ENCODE data around the gene C1orf159.
"Not testable (repeated sequence)": the region's sequence is repeated elsewhere in the genome, so short reads cannot be mapped to it uniquely, and the experiment has no call there.

The C1orf159 gene

GRCh38 chr1:1081311-1082238, 34.3 kb downstream of the C1orf159 start:
- DNase-seq (ENCODE audit: low read depth in 3 of 3), result no peak

- no peak for DNase-seq (ENCODE audit: low read depth in 3 of 3)
Observed at GRCh38 chr1:1080951-1081310, 35.0 kb downstream of the C1orf159 start.

DNA sequence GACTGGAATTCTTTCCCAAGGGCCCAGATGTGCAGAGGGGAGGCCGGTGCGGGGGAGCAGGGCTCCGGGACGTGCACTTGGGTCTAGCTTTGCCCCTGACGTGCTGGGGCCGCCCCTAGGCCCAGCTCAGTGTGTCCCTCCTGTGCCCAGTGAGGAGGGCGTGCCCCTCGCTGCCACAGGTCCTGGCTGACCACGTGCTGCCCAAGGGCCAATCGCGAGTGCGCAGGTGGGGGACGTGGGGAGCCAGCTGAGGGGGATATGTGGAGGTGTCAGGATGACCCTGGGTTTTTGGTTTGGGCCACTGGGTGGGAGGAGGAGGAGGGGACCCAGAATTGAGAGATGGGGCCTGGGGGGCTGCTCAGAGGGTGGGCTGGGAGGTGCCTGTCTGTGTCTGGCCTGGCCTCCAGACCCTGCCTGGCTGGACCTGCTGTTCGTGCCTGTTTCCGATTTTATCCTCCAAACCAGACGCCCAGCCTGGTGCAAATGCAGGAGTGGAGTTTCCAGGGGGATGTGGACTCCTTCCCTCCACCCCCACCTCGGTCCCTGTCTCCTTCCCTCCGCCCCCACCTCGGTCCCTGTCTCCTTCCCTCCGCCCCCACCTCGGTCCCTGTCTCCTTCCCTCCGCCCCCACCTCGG, 35.6 kb downstream of the C1orf159 start:
- DNase-seq (ENCODE audit: low read depth in 3 of 3), result no peak

- DNase-seq (ENCODE audit: low read depth in 3 of 3), result no peak
Observed at GRCh38 chr1:1079408-1080121, 36.3 kb downstream of the C1orf159 start.

- not testable (repeated sequence) for DNase-seq (ENCODE audit: low read depth in 3 of 3)
Observed at GRCh38 chr1:1077396-1077795, 38.5 kb downstream of the C1orf159 start.

DNA sequence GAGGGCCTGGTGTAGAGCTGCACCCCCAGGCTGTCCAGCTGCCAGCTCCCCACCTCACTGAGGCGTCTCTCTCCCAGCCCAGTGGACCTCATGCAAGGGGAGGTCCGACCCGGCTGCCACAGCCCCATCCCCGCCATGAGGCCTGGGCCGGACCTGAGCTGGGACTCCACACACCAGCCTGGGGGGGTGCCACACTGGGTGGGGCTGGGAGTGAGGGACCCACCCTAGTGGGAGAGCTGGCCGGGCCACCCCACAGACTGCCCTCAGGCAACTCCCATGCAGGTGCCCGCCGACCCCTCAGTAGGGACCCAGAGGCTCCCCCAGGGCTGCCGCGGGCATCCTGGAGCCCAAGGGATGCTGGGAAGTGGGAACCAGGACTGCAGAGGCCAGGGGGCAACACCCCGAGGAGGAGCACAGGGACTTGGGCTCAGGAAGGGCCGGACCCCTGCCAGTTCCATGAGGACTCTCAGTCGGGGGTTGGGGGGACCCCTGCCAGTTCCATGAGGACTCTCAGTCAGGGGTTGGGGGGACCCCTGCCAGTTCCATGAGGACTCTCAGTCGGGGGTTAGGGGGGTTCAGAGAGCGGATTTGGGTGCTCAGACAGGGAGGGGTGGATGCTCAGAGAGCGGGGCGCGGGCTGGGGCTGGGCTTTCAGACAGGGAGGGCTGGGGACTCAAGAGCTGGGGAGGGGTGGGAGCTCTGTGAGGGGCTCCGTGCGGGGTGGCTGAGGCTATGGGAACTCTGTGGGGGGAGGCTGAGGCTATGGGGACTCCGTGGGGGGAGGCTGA, 40.5 kb downstream of the C1orf159 start:
- no peak for DNase-seq (ENCODE audit: low read depth in 3 of 3)

DNA sequence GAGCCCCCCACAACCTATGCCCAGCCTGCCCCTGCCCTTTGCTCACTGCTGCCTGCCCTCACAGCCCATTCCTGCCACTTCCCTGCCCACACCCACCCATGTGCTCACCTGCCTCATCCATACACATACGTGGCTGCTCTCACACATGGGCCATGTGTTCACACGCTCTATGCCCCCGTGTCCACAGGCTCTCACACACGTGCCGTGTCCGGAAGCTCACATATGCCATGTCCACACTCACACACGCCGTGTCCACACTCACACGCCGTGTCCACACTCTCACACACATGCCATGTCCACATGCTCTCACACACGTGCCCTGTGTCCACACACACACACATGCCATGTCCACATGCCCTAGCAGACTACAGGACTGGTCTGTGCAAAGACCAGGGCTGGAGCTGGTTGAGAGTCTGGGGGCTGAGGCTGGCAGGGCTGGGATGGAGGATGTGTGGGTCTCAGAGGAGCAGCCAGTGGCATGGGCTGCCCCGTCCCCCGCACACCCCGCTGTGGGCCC, 41.2 kb downstream of the C1orf159 start:
- DNase-seq (ENCODE audit: low read depth in 3 of 3), result no peak

DNA sequence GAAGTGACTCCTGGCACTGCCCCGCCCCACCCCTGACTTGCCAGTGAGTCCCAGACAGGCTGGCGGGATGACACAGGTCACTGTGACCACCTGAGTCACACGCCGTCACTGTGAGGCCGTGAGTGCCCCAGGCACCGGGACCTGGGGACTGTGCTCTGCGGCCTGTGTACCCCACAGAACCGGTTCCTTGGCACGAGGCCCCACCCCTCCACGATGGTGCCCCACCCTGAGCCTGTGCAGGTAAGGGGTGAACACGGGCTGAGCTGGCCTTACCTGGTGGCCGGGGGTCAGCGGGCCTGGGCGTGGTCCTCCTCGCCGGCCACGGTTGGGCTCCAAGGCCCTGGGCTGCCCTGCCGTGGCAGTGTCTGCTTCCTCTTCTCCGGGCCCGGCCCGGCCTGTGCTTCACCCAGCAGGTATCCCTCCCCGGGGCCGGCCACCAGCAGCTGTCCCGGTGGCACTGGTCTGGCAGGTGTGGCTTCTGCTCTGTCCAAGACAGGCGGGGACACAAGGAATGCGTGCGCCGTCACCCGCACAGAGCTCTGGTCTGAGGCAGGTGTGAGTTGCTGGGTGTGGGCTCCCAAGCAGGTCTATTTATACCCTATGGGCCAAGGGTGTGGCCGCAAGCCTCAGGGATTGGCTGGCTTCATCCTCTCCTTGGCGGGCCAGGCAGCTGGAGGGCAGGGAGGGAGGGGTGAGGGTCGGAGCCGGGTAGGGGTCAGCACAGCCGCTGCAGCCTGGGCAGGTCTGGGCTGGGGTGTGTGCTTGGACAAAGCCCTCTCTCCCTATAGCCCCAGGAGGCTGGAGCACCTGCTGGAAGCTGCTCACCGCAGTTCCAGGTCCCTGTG, 41.9 kb downstream of the C1orf159 start, which contains the start of gene RNF223:
TSS of gene RNF223 (minus strand) at position 564 of the 845 bp plus-strand sequence. CDS start 1,740 bp downstream, outside the sequence.
- no peak for DNase-seq (ENCODE audit: low read depth in 3 of 3)

- no peak for DNase-seq (ENCODE audit: low read depth in 3 of 3)
Observed at GRCh38 chr1:1072849-1073742, 42.8 kb downstream of the C1orf159 start.

DNA sequence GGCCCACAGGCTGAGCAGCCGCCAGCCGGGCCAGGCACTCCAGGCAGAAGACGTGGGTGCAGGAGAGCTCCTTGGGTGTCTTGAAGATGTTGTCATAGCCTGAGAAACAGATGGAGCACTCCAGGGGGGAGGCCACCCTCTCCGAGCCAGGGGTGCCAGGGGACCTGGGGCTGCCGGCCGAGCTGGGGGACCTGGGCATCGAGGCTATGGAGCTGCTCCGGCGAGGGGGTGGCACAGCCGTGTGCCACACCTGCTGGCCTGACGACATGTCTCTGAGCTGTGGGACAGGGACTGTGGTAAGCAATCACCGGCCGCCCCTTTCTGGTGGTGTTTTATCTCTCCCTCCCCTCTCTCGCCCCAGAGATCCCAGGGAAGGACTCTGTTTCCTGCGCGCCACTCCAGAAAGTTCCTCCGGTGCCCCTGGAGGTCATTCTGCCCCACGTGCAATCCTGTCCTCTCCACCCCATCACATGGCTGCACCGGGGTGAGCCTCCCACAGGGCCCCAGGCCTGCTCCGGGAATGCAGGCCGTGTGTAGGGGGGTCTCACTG, 43.5 kb downstream of the C1orf159 start:
- no peak for DNase-seq (ENCODE audit: low read depth in 3 of 3)

DNA sequence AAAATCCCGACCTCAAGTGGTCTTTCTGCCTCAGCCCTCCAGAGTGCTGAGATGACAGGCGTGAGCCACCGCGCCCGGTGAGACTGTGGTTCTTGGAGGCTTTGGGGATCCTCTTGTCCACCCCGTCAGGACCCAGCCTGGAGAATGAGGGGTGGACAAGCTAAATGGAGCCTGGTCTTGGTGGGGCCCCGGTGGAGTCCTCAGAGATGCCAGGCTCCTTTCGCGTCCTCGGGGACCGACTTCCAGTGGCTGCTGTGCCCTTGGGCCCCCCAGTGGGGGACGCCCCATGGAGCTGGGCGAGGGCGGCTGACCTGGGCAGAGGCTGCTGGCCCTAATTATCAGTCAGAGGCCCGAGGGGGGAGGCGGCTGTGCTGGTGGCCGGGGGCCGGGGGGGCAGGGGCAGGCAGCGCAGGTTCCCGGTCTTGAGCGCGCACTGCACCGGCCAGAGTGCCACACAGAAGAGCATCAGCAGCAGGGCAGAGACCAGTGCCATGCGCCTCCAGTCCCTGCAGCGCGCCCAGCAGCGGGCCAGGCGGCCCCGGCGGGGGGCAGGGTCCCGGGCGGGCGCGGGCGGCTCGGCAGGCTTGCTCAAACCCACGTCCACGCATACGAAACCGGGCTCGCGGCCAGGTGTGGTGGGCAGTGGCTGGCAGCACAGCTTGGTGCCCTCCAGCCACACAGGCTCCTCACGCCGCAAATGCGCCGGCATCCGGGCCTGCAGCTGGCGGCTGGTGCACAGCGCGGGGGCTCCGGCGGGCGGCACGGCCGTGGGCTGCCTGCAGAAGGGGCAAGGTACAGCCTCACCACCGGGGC, 44.2 kb downstream of the C1orf159 start:
- no peak for DNase-seq (ENCODE audit: low read depth in 3 of 3)

- DNase-seq (ENCODE audit: low read depth in 3 of 3), result no peak
Observed at GRCh38 chr1:1069711-1070676, 45.9 kb downstream of the C1orf159 start.

GRCh38 chr1:1069056-1069710, 46.7 kb downstream of the C1orf159 start:
- DNase-seq (ENCODE audit: low read depth in 3 of 3), result peak; percentile 78 to 81 (median 79)

DNA sequence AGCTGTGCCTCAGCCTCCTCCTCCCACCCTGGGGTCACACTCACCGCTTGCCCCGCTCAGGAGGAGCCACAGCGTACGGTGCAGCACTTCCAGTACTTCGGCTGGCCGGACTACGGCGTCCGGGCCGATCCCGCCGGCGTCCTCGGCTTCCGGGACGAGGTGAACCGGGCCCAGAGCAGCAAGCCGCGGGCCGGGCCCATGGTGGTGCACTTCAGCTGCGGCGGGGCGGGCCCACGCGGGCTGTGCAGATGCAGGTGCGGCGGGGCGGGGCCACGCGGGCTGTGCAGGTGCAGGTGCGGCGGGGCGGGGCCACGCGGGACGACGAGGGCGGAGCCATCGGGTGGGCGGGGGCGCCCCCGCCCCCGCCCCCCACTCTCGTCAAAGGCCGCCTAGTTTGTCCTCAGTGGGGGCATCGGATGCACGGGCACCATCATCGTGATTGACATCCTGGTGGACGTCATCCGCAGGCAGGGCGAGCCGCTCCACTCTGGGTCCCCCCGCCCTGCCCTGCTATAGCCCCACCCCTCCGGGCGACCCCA, 47.3 kb downstream of the C1orf159 start:
- no peak for DNase-seq (ENCODE audit: low read depth in 3 of 3)

DNA sequence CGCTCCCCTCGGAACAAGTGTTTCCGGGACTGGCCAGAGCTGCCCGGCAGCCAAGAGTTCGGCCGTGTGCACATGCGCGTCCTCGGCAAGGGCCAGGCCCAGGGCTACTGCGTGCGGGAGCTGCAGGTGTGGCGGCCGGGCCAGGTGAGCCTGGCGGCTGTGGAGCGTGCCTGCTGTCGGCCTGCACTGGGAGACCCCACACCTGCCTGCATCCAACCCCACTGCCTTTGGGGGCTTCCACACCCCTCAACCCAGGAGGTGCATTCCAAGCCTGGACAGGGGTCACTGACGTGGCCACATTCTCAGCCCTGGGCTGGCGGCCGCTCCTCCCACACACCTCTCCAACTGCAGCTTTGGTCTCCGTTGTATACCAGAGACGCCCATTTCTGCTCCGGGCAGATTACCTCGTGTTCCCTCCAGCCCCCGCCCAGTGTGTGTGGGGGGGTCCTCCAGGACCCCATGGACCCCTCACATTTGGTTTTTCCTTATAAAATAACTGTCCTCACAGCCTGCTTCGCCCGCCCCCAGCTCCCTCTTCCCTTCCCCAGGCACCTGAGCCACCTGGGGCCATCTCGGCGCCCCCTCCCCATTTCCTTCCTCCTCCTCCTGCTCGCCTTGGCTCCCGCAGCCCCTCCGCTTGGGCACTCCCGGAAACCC, 47.9 kb downstream of the C1orf159 start:
- DNase-seq (ENCODE audit: low read depth in 3 of 3), result no peak
